ENCODE results near the gene TMEM182. TPM values are rescaled to one million over a fixed set of nuclear protein-coding genes. Genes with fewer than 3 reads are reported as not detected.

The TMEM182 gene
- total RNA-seq, 4 donors from 2014 or later, result 1.1 to 2.5 (median 1.4) TPM

DNA sequence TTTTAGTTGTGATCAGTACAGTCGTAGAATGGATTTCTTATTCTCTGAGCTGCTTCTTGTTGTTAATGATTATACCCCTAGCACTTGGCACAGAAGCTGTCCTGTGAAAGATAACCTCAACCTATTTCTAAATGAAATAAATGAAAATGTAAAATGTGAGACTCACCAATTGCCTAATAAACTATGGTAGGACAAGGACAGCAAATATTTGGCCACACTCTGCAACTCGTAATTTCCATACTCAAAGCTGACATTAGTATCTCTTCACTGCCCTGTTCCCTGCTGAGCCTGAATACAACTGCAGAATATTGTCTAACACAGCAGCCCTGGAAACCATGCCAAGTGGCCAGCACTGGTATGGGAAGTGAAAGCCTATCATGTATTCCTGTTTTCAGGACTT, 34.5 kb downstream of the TMEM182 start:
- no peak overlapping the region for H3K27ac ChIP-seq
- no peaks in the 10 kb centered on the region for H3K4me1 ChIP-seq
- H3K4me3 ChIP-seq, result no peak overlapping the region
- H3K36me3 ChIP-seq, result no peaks in the 10 kb centered on the region
- no peak for DNase-seq
- no peaks in the 10 kb centered on the region for H3K27me3 ChIP-seq
- TF ChIP-seq POLR2A (IDR thresholded peaks at IDR 0.05), result no peak
- TF ChIP-seq CTCF (IDR thresholded peaks at IDR 0.05), result no peak
- H3K9me3 ChIP-seq, result peaks cover 0 to 18% (median 6%) of the 10 kb centered on the region in 4 donors

DNA sequence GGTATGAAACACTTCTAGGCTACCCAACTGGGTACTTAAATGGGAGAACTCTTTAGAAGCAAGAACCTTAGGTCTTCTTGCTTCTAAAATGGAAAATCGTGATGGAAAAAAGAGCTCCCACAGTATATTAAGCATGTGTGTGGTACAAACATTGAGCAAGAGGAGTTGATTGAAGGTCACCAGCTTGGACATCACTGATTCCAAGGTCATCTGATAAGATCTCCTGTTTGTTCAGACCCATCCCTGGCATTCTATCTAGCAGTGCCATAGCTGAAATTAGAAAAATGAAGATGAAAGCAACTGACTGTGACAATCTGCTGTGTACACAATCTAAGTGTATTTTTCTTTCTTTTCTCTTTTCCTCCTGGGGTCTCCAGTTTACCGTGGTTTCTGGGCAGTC, 35.7 kb downstream of the TMEM182 start:
- TF ChIP-seq CTCF (IDR thresholded peaks at IDR 0.05) (no peak), POLR2A (IDR thresholded peaks at IDR 0.05) (no peak)

GRCh38 chr2:102798181-102798580, 36.4 kb downstream of the TMEM182 start:
- DNase-seq, result no peak
- Histone ChIP-seq H3K36me3 (no peaks in the 10 kb centered on the region), H3K4me3 (no peak overlapping the region), H3K27ac (no peak overlapping the region), H3K4me1 (no peaks in the 10 kb centered on the region), H3K27me3 (no peaks in the 10 kb centered on the region), H3K9me3 (peaks cover 0 to 27% (median 11%) of the 10 kb centered on the region in 4 donors)
- TF ChIP-seq CTCF (IDR thresholded peaks at IDR 0.05) (no peak), POLR2A (IDR thresholded peaks at IDR 0.05) (no peak)

More for the DNA sequence above, 35.7 kb downstream of the TMEM182 start:
- no peaks in the 10 kb centered on the region for H3K4me1 ChIP-seq
- no peak overlapping the region for H3K4me3 ChIP-seq
- H3K27me3 ChIP-seq, result no peaks in the 10 kb centered on the region
- no peaks in the 10 kb centered on the region for H3K36me3 ChIP-seq
- DNase-seq, result no peak
- peaks cover 0 to 27% (median 11%) of the 10 kb centered on the region in 4 donors for H3K9me3 ChIP-seq
- H3K27ac ChIP-seq, result no peak overlapping the region

GRCh38 chr2:102801098-102801718, 39.4 kb downstream of the TMEM182 start:
- Histone ChIP-seq H3K4me1 (no peaks in the 10 kb centered on the region), H3K36me3 (no peaks in the 10 kb centered on the region), H3K4me3 (no peak overlapping the region), H3K9me3 (peaks cover 0 to 27% (median 11%) of the 10 kb centered on the region in 4 donors), H3K27ac (no peak overlapping the region), H3K27me3 (no peaks in the 10 kb centered on the region)
- DNase-seq, result no peak
- TF ChIP-seq POLR2A (IDR thresholded peaks at IDR 0.05), result no peak
- TF ChIP-seq CTCF (IDR thresholded peaks at IDR 0.05), result no peak

DNA sequence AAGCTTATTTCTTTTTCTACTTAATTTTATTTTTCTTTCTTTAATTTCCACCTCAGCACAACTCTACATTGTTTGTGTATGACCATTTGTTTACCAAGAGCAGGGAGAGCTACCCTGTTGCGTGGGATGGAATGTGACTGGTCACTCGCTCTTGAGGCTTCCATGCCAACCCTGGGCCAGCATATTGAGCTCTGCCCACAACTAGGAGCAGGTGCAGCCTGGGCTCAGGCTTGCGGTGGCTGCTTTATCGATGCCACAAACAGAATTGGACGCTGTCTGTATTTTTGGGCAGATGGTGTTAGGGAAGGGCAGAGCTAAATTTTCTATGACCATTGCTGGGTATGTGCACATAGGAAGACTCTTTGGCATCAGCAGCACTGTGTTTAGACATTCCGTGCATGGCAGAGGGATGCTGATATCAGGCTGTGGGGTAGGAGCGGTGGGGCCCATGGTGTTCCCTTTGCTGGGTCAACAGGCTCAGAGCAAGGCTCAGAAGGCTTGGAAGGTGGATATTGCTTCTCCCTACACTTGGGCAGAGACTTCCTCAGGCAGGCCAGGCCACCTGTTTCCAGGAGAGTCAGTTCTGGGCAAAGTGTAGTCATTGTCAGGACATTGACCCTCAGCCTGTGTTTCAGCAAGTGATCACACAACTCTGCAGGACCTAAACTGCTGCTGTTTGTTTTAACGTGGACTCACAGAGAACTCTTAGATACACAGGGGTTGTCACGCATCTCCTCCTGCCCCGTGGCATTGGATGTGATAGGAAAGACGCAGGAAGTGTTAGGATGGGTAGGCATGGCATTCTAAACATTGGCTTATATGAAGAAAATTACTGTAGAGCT, 40.2 kb downstream of the TMEM182 start:
- no peaks in the 10 kb centered on the region for H3K36me3 ChIP-seq
- TF ChIP-seq CTCF (IDR thresholded peaks at IDR 0.05), result no peak
- no peak for TF ChIP-seq POLR2A (IDR thresholded peaks at IDR 0.05)

More for the DNA sequence above, 40.2 kb downstream of the TMEM182 start:
- no peak for DNase-seq
- no peak overlapping the region for H3K4me3 ChIP-seq
- no peak overlapping the region for H3K27ac ChIP-seq
- H3K27me3 ChIP-seq, result no peaks in the 10 kb centered on the region
- no peaks in the 10 kb centered on the region for H3K4me1 ChIP-seq
- H3K9me3 ChIP-seq, result peaks cover 0 to 27% (median 11%) of the 10 kb centered on the region in 4 donors

Measured in Peyer's patch (tissue), 4 donors.